ENCODE measurements around the gene ARHGAP27.
"Not testable (repeated sequence)": the region's sequence is repeated elsewhere in the genome, so short reads cannot be mapped to it uniquely, and the experiment has no call there.

ARHGAP27 gene

DNA sequence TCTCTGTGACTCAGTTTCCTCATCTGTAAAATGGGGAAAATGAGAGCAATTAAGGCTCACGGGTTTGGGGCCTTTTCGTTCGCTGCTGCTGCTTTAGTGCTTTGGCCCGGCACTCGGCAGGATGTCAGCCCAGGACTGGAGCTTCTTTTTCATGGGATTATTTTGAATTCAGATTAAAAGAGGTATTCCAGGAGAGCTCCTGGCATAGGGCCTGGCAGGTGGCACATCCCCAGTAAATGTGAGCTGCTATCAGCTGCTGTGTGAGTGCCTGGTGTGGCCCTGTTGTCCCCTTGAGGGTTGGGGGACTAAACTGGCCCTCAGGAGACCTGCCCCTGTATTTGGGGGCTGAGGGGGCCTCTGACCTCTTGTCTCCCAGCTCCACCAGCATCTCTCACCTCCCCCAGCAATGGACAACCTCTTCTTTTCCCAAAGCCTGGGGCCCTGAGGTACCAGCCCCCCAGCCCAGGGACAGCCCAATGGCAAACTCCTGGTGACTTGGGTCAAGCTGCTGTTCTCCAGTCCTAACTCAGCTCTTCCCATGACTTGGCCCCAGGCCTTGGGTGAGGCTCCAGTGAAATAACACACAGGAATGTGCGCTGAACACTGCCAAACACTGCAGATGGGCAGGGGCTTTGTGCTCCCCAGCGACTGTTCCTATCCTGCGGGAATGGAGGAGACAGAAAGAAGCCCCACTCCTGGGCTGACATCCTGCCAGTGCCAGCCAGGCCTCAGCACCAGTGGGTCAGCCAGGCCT lies 14.4 kb upstream of the ARHGAP27 start:
- not testable (repeated sequence) for DNase-seq (ENCODE audit: low read depth in 1 of 2, low spot score in 1 of 2)

GRCh38 chr17:45445901-45446743 lies 13.5 kb upstream of the ARHGAP27 start:
- not testable (repeated sequence) for DNase-seq (ENCODE audit: low read depth in 1 of 2, low spot score in 1 of 2)

- DNase-seq (ENCODE audit: low read depth in 1 of 2, low spot score in 1 of 2), result not testable (repeated sequence)
These were observed 12.5 kb upstream of the ARHGAP27 start for GRCh38 chr17:45444856-45445820.

DNA sequence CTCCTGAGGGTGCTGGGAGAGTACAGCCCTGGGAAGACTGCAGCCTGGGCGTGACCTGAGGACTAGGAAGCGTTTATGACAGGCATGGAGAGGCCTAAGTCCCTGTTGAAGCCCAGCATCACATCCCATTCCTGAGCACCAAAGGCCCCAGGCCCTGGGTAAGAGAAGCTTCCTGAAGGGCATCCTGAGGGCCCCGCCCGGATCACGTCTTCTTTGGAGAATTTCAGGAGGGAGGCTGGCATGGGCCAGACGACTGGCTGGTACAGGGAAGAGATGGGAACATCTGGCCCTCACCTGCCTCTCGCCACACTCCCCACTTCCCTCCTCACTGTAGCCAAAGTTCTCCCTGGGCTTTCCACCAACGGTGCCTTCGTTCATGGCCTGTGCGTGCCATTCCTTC lies 11.6 kb upstream of the ARHGAP27 start:
- DNase-seq (ENCODE audit: low read depth in 1 of 2, low spot score in 1 of 2), result not testable (repeated sequence)

- DNase-seq (ENCODE audit: low read depth in 1 of 2, low spot score in 1 of 2), result not testable (repeated sequence)
These were observed 10.9 kb upstream of the ARHGAP27 start for GRCh38 chr17:45443371-45444260.

DNA sequence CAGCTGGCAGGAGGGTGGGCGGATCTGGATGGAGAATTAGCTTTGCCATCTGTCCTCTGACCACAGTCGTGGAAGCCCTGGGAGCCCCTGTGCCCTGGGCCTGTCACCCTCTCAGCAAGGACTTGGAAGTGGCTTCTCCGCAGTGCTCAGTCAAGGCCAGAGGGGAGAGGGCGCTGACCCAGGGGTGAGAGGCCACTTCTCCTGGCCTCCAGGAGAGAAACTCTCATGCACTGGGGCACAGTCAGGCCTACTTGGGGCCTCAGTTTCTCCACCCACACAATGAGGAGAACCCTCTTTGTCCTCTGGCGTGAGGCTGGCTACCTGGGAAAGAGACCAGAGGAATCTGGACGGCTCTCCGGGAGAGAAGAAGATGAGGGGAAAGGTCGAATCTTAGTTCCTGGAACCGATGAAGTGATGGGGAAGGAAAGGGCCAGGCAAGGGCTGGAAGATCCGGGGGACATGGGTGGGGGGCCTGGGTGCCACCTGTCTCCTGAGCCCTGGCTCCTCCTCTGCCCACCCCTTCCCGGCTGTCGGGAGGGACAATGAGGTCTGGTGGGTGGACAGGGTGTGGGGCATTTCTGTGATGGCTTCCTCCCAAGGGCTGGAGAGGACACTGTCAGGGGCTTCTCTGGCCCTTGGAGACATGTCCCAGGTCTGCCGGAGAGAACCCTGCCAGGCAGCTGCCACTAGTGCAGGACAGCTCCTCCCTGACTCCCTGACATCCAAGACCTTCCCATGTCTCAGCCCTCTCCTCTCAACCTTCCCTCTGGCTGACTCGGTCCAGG lies 9.0 kb upstream of the ARHGAP27 start:
- DNase-seq (ENCODE audit: low read depth in 1 of 2, low spot score in 1 of 2), result no peak

DNA sequence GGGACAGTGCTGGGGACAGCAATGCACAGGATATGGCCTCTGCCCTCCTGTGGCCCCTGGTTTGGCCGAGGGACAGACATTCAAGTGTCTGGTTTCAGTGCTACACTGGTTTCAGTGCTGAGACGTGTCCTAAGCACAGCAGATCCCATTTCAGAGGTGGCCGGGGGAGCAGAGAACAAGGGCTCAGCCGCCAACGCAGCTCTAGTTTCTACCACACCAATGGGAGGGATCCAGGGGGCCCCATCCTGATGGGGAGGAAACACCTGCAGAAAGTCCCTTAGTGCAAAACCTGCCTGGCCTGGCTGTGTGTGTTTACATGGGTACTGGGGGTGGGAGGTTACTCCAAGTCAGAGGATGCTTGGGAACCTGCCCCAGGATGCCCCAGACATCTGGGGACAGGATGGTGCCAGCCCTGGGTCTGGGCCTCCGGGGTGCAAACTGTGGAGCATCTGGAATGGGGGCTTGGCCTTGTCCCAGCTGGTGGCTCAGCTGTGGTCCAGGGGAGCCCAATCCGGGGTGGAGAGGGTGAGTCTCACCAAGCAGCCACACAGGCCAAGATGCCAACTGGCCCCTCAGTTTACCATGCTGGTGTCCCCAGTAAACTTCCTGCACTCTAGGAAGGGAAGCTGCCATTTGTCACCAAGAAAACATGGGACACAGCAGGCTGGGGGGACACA lies 8.3 kb upstream of the ARHGAP27 start:
- DNase-seq (ENCODE audit: low read depth in 1 of 2, low spot score in 1 of 2), result not testable (repeated sequence)

DNA sequence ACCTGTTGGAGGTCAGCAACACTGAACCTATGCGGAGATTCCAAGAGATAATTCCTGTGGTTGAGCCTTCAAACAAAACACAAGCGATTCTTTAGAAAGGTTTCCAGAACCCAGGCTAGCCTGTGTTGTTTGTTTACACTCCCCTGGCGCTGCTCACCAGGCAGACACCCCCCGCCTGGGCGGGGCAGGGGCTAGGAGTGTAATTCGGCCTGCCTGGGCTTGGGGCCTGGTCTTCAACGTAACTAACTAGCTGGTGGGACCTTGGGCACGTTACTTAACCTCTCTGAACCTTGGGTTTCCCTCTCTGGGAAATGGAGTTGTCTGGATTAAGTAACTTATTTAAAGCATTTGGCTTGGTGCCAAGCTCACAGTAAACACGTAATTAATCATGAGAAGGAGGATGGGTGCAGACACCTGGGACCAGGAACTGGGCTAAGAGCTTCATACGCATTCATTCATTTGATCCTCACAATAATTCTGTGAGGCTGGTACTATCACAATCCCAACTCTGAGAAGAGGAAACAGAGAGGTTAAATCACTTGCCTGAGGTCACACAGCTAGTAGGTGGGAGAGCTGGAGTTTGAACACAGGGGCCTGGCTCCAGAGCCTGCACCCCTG lies 7.6 kb upstream of the ARHGAP27 start:
- DNase-seq (ENCODE audit: low read depth in 1 of 2, low spot score in 1 of 2), result no peak

GRCh38 chr17:45438931-45439610 lies 6.4 kb upstream of the ARHGAP27 start:
- DNase-seq (ENCODE audit: low read depth in 1 of 2, low spot score in 1 of 2), result no peak

- DNase-seq (ENCODE audit: low read depth in 1 of 2, low spot score in 1 of 2), result no peak
These were observed 5.0 kb upstream of the ARHGAP27 start for GRCh38 chr17:45437465-45438283.

GRCh38 chr17:45436625-45437464 lies 4.2 kb upstream of the ARHGAP27 start:
- no peak for DNase-seq (ENCODE audit: low read depth in 1 of 2, low spot score in 1 of 2)

DNA sequence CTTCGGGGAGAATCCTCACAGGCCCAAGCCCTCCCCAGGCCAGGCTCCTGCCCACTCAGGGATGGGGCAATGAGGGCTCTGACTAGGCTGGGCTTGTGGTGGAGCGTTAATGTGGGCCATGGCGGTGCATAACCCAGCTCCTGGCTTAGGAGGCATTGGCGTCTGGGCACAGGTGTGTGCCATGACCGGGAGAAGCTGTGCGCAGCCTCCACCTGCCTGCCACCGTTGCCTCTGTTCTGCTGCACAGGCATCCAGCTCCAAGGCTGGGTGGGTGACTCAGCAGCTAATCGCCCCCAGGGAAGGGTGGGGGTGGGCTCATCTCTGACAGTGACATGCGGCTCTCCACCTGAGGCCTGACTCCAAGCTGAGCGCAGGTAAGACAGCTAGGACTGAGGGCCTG lies 3.5 kb upstream of the ARHGAP27 start:
- no peak for DNase-seq (ENCODE audit: low read depth in 1 of 2, low spot score in 1 of 2)

DNA sequence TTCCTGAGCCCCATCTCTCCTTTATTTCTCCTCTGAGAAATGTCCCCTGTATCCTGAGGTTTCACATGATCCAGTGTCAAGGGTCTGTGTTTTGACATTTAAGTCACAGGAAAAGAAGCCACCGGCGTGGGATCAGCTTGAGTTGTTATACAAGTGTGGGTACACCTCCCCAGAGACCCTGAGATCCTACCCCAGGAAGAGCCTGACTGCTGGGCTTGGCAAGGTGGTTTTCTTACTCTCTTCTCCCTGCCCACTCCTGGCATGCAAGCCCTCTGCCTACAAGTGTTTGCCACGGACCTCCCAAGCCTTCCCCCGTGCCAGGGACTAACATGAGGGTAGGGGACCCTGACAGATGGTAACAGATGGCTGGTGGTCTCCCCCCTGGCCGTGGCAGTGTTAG lies 2.8 kb upstream of the ARHGAP27 start:
- DNase-seq (ENCODE audit: low read depth in 1 of 2, low spot score in 1 of 2), result no peak

GRCh38 chr17:45433159-45433535 lies 477 bp upstream of the ARHGAP27 start:
- DNase-seq (ENCODE audit: low read depth in 1 of 2, low spot score in 1 of 2), result no peak

GRCh38 chr17:45431531-45432404 lies 902 bp downstream of the ARHGAP27 start:
- DNase-seq (ENCODE audit: low read depth in 1 of 2, low spot score in 1 of 2), result peak; percentile 37 to 41

All from activated CD4-positive, alpha-beta T cell treated with anti-CD3 and anti-CD28 coated beads, Interleukin-2, amount 50 U/mL, for 24 hours (primary cell).